ENCODE data around the gene DRGX.

DNA sequence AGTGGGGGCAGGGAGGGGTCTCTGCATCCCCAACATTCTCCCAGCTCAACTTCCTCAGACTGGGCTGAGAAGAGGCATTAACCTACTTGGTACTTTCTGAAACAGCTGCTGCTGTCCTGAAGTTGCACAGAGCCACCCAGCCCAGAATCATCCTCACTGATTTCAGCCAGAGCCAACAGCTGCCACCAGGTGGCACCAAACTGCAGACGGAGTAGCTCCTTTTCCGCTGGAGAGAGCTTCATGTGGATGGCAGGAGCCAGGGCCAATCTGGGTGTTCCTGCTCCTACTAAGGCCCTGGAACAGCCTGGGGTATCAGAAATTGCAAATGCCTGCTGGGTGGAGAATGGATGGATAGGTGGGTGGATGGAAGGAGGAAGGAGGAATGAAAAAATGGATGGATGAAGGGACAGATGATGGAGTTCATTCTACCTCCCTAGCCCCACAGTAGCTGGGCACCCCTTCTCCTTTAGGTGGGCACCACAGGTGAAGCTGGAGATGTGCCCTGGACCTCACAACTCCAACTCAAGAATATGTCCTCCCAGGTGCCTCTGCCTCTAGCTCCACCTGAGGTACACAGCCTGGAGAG, 11.8 kb upstream of the DRGX start:
- TF ChIP-seq EZH2phosphoT487 (IDR thresholded peaks at IDR 0.05; ENCODE audit: insufficient read depth, low read depth) (no peak), EZH2 (IDR thresholded peaks at IDR 0.05; ENCODE audit: insufficient read depth, poor library complexity, severe bottlenecking) (no peak)

Data from GM23248 (cell line).